ENCODE data around the gene MIA2. TPM values are rescaled to one million over a fixed set of nuclear protein-coding genes. Genes with fewer than 3 reads are reported as not detected.
"Not testable (repeated sequence)": the region's sequence is repeated elsewhere in the genome, so short reads cannot be mapped to it uniquely, and the experiment has no call there.

MIA2 gene
- total and polyA plus RNA-seq, 9 of the 15 experiments (the other 6 are each of a cell fraction or from before 2014, with no cell fraction given) = 6.0 to 21.8 (median 12.8) TPM

DNA sequence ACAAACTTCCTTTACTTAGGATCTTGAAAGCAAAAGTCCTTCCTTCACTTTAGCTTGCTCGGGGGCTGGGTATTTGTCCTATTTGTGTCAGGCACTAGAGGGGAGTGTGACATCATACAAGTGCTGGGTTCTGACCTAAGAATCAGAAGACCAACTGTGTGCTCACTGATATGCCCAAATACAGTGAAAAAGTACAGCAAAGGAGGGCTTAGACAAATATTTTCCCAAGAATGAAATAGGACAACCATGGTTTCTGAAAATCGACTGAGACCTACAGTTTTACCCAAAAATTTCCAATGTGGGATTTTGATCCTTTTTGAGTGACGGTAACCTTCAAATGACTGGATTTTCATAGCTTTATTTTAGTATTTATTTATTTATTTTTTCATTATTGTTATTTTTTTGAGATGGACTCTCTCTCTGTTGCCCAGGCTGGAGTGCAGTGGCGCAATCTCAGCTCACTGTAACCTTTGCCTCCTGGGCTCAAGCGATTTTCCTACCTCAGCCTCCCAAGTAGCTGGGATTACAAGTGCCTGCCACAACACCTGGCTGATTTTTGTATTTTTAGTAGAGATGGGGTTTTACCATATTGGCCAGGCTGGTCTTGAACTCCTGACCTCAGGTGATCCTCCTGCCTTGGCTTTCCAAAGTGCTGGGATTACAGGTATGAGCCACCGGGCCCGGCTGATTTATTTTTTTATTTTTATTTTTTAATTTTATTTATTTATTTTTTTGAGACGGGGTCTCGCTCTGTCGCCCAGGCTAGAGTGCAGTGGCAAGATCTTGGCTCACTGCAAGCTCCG, 1.8 kb upstream of the MIA2 start:
- intact Hi-C loops (cut with micrococcal nuclease) = loop anchor here (1.0 to 2.0 kb wide), 4 partner anchors 125 to 237 kb away; no protein-coding TSS in a partner anchor
- H3K9me3 ChIP-seq (replicated peaks; ENCODE audit: control insufficient read depth, insufficient read depth, low read depth, low read length); H3K4me3 ChIP-seq; H3K79me2 ChIP-seq (ENCODE audit: control insufficient read depth, insufficient read depth, low read length); H3K9me1 ChIP-seq (ENCODE audit: control insufficient read depth, insufficient read depth, low read length); H3K4me2 ChIP-seq (ENCODE audit: insufficient read depth, low read length); H3K9ac ChIP-seq (ENCODE audit: insufficient read depth in 1 of 2, low read depth in 2 of 2, low read length in 2 of 2); H3K27ac ChIP-seq (ENCODE audit: extremely low read depth, low read depth, low read length); BruUV-seq (replicated peaks); H3K27me3 ChIP-seq (ENCODE audit: control insufficient read depth in 2 of 2, insufficient read depth in 2 of 2, low read length in 2 of 2); in situ Hi-C loops (cut with MboI); H4K20me1 ChIP-seq (replicated peaks; ENCODE audit: control insufficient read depth, insufficient read depth, low read length); H3K36me3 ChIP-seq (ENCODE audit: control insufficient read depth, insufficient read depth, low read length); TF ChIP-seq CREB1 (CRISPR knock-in tag; IDR thresholded peaks at IDR 0.05): not testable (repeated sequence)
- WGBS (ENCODE audit: insufficient coverage, low coverage, missing lambda C conversion rate) = 73% methylated on average over 10 of the region's 11 CpGs
- FAIRE-seq = peak; percentile 90
- DNase-seq (ENCODE audit: extremely low read depth in 1 of 4, low spot score in 3 of 4) = peak; percentile 26 to 73 (median 40)
- POLR2A ChIA-PET = interaction anchor here (0.7 kb wide), 1 partner anchor 102 kb away, joined by 3 read pairs; no protein-coding TSS in a partner anchor
- Histone ChIP-seq H2AFZ (ENCODE audit: low read depth, low read length) (peak overlapping the region; percentile 67), H3K4me1 (replicated peaks in 1 of 2; ENCODE audit: control insufficient read depth in 2 of 2, insufficient read depth in 2 of 2, low read length in 2 of 2) (peaks cover 0 to 20% of the 10 kb centered on the region in 2 experiments; a peak in 3 of 5 replicates)
- peak; percentile 89 for ATAC-seq
- CTCF ChIA-PET (ENCODE audit: low intra/inter-chr PET ratio) = interaction anchor here (0.6 to 2.1 kb wide), 2 partner anchors 136 to 1681 kb away, joined by 3 to 9 read pairs; no protein-coding TSS in a partner anchor
- TF ChIP-seq RAD21 (CRISPR knock-in tag; conservative IDR thresholded peaks at IDR 0.05 in 1 of 2, IDR thresholded peaks at IDR 0.05 in 1 of 2) (peak; percentile 49 to 79), CREM (IDR thresholded peaks at IDR 0.05; ENCODE audit: low read depth) (peak; percentile 37; the same call in 1 of the 2 replicates), CREB1 (IDR thresholded peaks at IDR 0.05) (0 out of 2 replicates have a peak, but pooled peaks have one; percentile 21)
- TF ChIP-seq, protein P1, sequence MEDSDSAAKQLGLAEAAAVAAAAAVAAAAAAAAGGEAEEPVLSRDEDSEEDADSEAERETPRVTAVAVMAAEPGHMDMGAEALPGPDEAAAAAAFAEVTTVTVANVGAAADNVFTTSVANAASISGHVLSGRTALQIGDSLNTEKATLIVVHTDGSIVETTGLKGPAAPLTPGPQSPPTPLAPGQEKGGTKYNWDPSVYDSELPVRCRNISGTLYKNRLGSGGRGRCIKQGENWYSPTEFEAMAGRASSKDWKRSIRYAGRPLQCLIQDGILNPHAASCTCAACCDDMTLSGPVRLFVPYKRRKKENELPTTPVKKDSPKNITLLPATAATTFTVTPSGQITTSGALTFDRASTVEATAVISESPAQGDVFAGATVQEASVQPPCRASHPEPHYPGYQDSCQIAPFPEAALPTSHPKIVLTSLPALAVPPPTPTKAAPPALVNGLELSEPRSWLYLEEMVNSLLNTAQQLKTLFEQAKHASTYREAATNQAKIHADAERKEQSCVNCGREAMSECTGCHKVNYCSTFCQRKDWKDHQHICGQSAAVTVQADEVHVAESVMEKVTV (CRISPR knock-in tag; IDR thresholded peaks at IDR 0.05) = peak; percentile 25; the same call in 1 of the 2 replicates
- TF ChIP-seq, protein P2, sequence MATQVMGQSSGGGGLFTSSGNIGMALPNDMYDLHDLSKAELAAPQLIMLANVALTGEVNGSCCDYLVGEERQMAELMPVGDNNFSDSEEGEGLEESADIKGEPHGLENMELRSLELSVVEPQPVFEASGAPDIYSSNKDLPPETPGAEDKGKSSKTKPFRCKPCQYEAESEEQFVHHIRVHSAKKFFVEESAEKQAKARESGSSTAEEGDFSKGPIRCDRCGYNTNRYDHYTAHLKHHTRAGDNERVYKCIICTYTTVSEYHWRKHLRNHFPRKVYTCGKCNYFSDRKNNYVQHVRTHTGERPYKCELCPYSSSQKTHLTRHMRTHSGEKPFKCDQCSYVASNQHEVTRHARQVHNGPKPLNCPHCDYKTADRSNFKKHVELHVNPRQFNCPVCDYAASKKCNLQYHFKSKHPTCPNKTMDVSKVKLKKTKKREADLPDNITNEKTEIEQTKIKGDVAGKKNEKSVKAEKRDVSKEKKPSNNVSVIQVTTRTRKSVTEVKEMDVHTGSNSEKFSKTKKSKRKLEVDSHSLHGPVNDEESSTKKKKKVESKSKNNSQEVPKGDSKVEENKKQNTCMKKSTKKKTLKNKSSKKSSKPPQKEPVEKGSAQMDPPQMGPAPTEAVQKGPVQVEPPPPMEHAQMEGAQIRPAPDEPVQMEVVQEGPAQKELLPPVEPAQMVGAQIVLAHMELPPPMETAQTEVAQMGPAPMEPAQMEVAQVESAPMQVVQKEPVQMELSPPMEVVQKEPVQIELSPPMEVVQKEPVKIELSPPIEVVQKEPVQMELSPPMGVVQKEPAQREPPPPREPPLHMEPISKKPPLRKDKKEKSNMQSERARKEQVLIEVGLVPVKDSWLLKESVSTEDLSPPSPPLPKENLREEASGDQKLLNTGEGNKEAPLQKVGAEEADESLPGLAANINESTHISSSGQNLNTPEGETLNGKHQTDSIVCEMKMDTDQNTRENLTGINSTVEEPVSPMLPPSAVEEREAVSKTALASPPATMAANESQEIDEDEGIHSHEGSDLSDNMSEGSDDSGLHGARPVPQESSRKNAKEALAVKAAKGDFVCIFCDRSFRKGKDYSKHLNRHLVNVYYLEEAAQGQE (IDR thresholded peaks at IDR 0.05; ENCODE audit: borderline replicate concordance) = peak; percentile 60; the same call in 1 of the 2 replicates
- TF ChIP-seq, protein P2 (CRISPR knock-in tag; IDR thresholded peaks at IDR 0.05; ENCODE audit: low read depth) = not testable (repeated sequence)
- TF ChIP-seq, protein P3, sequence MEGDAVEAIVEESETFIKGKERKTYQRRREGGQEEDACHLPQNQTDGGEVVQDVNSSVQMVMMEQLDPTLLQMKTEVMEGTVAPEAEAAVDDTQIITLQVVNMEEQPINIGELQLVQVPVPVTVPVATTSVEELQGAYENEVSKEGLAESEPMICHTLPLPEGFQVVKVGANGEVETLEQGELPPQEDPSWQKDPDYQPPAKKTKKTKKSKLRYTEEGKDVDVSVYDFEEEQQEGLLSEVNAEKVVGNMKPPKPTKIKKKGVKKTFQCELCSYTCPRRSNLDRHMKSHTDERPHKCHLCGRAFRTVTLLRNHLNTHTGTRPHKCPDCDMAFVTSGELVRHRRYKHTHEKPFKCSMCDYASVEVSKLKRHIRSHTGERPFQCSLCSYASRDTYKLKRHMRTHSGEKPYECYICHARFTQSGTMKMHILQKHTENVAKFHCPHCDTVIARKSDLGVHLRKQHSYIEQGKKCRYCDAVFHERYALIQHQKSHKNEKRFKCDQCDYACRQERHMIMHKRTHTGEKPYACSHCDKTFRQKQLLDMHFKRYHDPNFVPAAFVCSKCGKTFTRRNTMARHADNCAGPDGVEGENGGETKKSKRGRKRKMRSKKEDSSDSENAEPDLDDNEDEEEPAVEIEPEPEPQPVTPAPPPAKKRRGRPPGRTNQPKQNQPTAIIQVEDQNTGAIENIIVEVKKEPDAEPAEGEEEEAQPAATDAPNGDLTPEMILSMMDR (IDR thresholded peaks at IDR 0.05 in 2 of 3, conservative IDR thresholded peaks at IDR 0.05 in 1 of 3; ENCODE audit: insufficient read depth in 2 of 3, low read depth in 1 of 3, low read length in 3 of 3) = peak; percentile 54 to 56 (median 54); a peak in 5 of 6 replicates
